Kidney (tissue), 14 donors: Measurements from ENCODE around the gene SPP1. TPM values are rescaled to one million over a fixed set of nuclear protein-coding genes. Genes with fewer than 3 reads are reported as not detected.

Experiments used
- DNase-seq, 5 donors: peaks; one replicate each; pipeline ENCODE4 v3.0.0-alpha.2; 2013 to 2020
- FAIRE-seq: peaks from 2 replicates; lab custom pipeline; 2012; peaks lifted over from hg19 to GRCh38; lab: Jason Lieb, UNC
- H3K27ac ChIP-seq, 2 donors: one replicate each; pipeline ENCODE4 v1.7.0; 2013; ENCODE audit warnings: low read depth in 2 of 2, low read length in 2 of 2, inconsistent platforms in 1 of 2
- H3K27me3 ChIP-seq: one replicate; pipeline ENCODE4 v1.7.1; 2013; ENCODE audit warnings: low read length, inconsistent platforms; ENCODE audit not compliant: control insufficient read depth, insufficient read depth
- H3K36me3 ChIP-seq, 3 donors: one replicate each; pipeline versions ENCODE4 v1.7.0 to v1.7.1; 2013; ENCODE audit warnings: low read length in 3 of 3, control low read depth in 1 of 3, inconsistent platforms in 1 of 3; ENCODE audit not compliant: insufficient read depth in 3 of 3, control insufficient read depth in 2 of 3
- H3K4me1 ChIP-seq, 3 donors: one replicate each; pipeline versions ENCODE4 v1.7.0 to v1.7.1; 2013; ENCODE audit warnings: low read length in 3 of 3, inconsistent platforms in 1 of 3, low read depth in 1 of 3; ENCODE audit not compliant: control insufficient read depth in 2 of 3, insufficient read depth in 2 of 3
- H3K4me3 ChIP-seq, 3 donors: one replicate each; pipeline versions ENCODE4 v1.7.0 to v1.8.1; 2013; ENCODE audit warnings: low read length in 3 of 3, control low read depth in 1 of 3, inconsistent platforms in 1 of 3
- H3K9ac ChIP-seq, 3 donors: one replicate each; pipeline versions ENCODE4 v1.7.0 to v1.7.1; 2013; ENCODE audit warnings: low read length in 3 of 3, control low read depth in 1 of 3, inconsistent platforms in 1 of 3
- H3K9me3 ChIP-seq, 3 donors: one replicate each; pipeline versions ENCODE4 v1.7.0 to v1.7.1; 2013; ENCODE audit warnings: low read length in 3 of 3, control low read depth in 1 of 3, inconsistent platforms in 1 of 3; ENCODE audit not compliant: control insufficient read depth in 2 of 3, insufficient read depth in 1 of 3
- intact Hi-C: fragments of 100-400 bp; cut with DNase I; formaldehyde crosslinking; loops from one replicate; pipeline ENCODE4 v1.11.1; 2022
- polyA plus RNA-seq: library from polyadenylated mRNA; stranded (reverse); fragments of 350-450 nt; fragmentation: Illumina TruSeq; extraction: RNeasy Lipid Tissue Mini Kit (QIAGEN cat#74804); gene quantifications from one replicate; pipeline ENCODE4 v1.2.3, GENCODE V29; 2014; ENCODE audit warnings: low read depth, low replicate concordance; ENCODE audit not compliant: insufficient read depth
- total RNA-seq: library from RNA; stranded (reverse); fragmentation: NEBNext Ultra II Directional; extraction: Animal tissue kit (Norgen Biotek cat#: 25700); gene quantifications from one replicate; pipeline ENCODE4 v1.2.1, GENCODE V29; 2021
- TF ChIP-seq, protein P1 (sequence below): IDR thresholded peaks from 3 replicates; pipeline ENCODE4 v1.5.1; 2012; ENCODE audit warnings: mild to moderate bottlenecking, moderate library complexity, borderline replicate concordance; ENCODE audit not compliant: insufficient read depth; ENCODE audit errors: extremely low read depth
- donor health status: control.
- donor health status: control.
- donor health status: control.
- donor health status: control.
- donor health status: control.
- donor health status: DM: yes; HTN: yes; CAD: no.
- donor health status: Normal renal cell carcinoma (clear cell type).

Gene SPP1
- total and polyA plus RNA-seq, 2 donors from 2014 or later: 5,484 to 6,594 TPM

DNA sequence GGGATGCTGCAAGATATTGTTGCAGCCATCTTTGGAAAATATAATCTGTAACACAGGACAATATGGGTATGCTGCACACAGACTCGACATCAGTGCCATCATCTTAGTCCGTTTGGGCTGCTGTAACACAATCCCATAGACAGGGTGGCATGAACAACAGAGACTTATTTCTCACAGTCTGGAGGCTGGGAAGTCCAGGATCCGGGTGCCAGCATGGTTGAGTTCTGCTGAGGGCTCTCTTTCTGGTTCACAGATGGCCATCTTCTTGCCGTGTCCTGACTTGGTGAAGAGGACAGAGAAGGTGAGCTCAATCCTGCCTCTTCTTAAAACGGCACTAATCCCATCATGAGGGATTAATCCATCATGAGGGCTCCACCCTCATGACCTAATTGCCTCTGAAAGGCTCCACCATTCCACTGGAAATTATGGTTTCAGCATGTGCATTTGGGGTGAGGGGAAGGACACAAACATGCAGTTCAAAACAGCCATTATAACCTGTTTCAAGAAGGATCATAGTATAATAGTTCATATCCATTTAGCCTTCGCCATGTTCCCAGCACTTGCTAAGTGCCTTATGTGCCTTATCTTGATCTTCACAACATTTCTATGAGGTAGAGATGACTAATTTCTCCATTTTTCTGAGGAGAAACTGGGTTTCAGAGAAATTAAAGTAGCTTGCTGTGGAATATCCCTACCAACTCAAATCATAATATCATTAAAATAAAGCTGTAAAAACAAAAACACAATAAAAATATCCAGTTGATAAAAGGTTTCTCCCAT is 27.9 kb upstream of the SPP1 start:
- H3K36me3 ChIP-seq: no peaks in the 10 kb centered on the region
- TF ChIP-seq, protein P1, sequence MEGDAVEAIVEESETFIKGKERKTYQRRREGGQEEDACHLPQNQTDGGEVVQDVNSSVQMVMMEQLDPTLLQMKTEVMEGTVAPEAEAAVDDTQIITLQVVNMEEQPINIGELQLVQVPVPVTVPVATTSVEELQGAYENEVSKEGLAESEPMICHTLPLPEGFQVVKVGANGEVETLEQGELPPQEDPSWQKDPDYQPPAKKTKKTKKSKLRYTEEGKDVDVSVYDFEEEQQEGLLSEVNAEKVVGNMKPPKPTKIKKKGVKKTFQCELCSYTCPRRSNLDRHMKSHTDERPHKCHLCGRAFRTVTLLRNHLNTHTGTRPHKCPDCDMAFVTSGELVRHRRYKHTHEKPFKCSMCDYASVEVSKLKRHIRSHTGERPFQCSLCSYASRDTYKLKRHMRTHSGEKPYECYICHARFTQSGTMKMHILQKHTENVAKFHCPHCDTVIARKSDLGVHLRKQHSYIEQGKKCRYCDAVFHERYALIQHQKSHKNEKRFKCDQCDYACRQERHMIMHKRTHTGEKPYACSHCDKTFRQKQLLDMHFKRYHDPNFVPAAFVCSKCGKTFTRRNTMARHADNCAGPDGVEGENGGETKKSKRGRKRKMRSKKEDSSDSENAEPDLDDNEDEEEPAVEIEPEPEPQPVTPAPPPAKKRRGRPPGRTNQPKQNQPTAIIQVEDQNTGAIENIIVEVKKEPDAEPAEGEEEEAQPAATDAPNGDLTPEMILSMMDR: no peak
- no peak overlapping the region for H3K9ac ChIP-seq
- no peak for DNase-seq
- no peaks in the 10 kb centered on the region for H3K9me3 ChIP-seq
- peaks cover 2% of the 10 kb centered on the region for H3K27me3 ChIP-seq
- H3K27ac ChIP-seq: no peak overlapping the region
- H3K4me3 ChIP-seq: no peak overlapping the region
- FAIRE-seq: no peak
- intact Hi-C loops: no loop called here
- peaks cover 0 to 20% (median 0%) of the 10 kb centered on the region in 3 donors for H3K4me1 ChIP-seq

DNA sequence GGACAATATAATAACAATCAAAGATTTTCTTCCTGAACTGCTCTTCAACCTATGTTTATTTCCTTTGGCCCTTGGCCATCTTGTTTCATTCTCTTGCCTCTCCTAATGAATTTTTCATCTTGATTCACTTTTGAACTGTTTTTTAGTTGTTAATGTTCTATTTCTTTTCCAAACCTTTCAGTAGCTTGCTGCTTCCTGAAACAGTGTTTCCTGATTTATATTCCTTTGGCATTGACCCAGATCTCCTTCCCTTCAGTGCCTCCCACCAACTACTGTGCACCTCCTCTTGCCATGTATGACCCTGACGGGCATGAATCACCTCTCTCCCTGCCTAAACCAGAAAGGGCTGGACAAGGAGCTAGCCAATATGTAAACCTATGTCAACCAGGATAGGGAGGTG is 25.6 kb upstream of the SPP1 start:
- intact Hi-C loops: no loop called here

DNA sequence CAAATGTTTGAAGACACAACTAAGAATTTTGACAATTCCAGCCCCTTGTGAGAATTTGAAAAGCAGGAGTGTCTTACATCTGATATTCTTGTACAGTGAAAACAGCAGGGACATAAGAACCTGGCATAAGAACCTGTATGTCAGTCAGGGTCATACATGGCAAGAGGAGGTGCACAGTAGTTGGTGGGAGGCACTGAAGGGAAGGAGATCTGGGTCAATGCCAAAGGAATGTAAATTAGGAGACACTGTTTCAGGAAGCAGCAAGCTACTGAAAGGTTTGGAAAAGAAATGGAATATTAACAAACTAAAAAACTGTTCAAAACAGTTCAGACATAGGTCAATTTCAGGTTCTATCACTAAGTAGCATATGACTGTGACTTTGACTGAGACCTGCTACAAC is 25.0 kb upstream of the SPP1 start:
- peak overlapping the region; percentile 56 to 74 for H3K27ac ChIP-seq
- no peak overlapping the region for H3K4me3 ChIP-seq
- TF ChIP-seq, protein P1: no peak
- DNase-seq (peak in 1 of 5 donors; percentile 37), FAIRE-seq (no peak)
- no peaks in the 10 kb centered on the region for H3K9me3 ChIP-seq
- peaks cover 0 to 20% (median 0%) of the 10 kb centered on the region in 3 donors for H3K4me1 ChIP-seq
- intact Hi-C loops: no loop called here
- no peaks in the 10 kb centered on the region for H3K27me3 ChIP-seq
- no peak overlapping the region for H3K9ac ChIP-seq
- H3K36me3 ChIP-seq: no peaks in the 10 kb centered on the region

More for the DNA sequence above, 25.6 kb upstream of the SPP1 start:
- FAIRE-seq: peak; percentile 81
- Histone ChIP-seq H3K4me1 (peaks cover 0 to 20% (median 0%) of the 10 kb centered on the region in 3 donors), H3K36me3 (no peaks in the 10 kb centered on the region), H3K9ac (no peak overlapping the region), H3K27me3 (no peaks in the 10 kb centered on the region), H3K9me3 (no peaks in the 10 kb centered on the region), H3K27ac (peak overlapping the region; percentile 56 to 74), H3K4me3 (no peak overlapping the region)
- peak in 3 of 5 donors; percentile 42 to 82 (median 78) for DNase-seq
- TF ChIP-seq, protein P1: no peak
